HG03432 (cell line): ENCODE results near the gene WIF1.

Experiments used
- ATAC-seq: cut with Tn5 transposase; IDR thresholded peaks from one replicate; pipeline ENCODE4 v1.9.1; 2021; ENCODE audit warnings: mild to moderate bottlenecking, moderate library complexity; ENCODE audit not compliant: unreplicated experiment

Gene WIF1

DNA sequence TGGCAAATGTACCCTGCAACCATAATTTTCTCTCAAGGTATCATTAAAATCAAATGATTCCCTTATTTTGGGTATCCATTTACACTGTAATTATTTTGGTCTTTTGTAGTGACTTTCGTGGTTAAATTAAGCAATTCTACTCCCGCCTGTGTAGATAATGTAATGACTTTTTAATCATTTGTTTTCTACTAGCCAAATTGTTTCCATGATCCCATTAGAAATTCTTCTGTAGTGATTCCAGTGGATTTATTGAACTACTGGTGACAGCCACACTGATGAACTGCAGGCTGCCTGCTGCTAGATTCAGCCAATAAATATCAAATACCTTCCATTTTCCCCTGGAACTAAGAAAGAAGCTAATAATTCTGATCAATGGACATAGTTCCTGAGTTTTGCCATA is 96.0 kb downstream of the WIF1 start:
- ATAC-seq: no peak

DNA sequence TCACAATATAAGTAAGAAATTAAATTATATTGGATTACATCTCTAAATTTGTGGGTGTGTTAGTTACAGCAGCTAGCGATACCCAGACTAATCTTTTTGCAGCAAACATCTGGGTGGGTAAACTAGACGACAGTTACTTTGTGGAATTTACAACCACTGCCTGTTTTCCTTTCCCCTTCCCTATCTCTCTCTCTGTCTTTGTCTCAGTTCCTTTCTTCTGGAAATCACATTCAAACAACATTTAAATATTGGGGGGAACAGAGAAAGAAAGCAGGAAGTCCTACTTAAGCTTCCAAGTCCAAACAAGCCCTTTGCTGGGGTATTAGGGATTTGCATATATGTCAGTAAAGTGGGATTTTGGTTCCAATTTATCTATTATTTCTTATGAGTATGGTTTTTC is 97.6 kb downstream of the WIF1 start:
- ATAC-seq: no peak

DNA sequence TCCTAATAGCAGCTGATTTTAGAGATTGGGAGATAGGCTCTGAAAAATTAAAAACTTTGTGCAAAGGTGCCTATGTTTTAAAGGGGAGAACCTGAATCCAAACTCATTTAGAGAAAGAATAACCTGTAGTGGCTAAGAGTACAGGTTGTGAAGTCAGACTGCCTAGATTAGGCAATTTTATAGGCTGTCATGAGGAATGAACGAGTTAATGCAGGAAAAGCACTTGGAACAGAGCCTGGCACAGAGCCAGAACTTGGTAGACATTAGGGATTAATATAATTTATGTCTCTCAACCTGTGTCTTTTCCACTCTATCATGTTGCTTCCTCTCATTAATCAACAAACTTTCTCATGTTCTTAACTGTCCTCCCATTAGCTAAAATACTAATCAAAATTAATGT is 98.1 kb downstream of the WIF1 start:
- ATAC-seq: no peak

DNA sequence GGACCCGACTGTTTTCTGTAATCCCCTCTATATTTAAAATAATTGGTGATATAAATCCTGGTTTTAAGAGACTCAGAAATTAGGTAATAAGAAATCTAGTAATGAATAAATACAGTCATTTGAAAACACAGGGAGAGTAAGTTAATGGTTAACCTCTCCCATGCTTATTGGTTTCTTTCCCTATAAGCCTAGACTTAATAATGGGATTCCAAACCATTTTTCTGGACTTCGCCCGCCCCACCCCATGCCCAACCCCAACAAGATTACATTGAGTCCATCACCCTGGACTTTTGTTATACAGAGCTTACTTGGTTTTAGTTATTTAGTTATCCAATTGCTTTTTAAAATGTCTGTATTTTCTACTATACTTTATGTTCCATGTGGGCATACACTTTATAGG is 98.7 kb downstream of the WIF1 start:
- ATAC-seq: no peak

DNA sequence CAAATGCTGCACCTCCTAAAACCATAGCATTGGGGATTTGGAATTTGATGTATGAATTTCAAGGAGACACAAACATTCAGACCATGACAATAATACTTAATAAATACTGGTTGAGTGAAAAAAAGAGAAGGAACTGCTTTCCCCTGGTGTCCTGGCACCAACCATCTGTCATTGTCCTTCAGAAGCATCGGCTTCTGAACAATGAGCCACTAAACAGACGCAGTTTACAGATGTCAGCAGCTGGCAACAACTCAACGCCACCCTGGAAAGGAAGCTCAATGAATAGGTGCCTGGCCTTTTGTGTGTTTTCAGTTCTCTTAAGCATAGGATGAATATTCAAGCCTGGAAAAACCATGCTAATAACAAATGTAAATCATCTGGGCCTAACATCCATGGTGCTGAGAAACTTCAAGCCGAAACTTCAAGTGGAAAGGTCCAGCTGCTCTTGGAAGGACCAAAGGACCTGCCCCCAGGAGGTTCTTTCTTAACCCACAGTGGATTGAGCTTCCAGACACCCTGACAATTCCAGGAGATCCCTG is 101.3 kb downstream of the WIF1 start:
- no peak for ATAC-seq

- ATAC-seq: no peak
Measured at GRCh38 chr12:65016881-65017650, 104.0 kb downstream of the WIF1 start.

DNA sequence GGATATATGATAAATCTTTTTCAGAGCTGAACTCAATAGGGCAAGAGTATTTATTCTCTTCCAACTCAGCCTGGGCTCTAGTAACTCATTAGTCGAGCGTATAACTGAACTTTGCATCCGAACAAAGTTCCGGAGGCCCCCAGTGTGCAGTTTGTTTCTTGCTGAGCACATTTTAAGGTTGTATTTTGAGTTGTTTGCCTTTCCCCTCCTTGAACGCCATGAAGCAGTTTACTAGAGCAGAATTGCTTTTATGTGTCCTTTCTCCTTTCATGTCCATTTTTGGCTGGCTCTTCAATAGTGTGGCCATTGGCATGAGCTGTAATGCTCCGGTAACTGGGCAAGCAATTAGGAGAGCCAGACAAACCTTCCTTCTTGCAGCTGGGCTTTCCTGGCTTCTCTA is 105.3 kb downstream of the WIF1 start:
- no peak for ATAC-seq

DNA sequence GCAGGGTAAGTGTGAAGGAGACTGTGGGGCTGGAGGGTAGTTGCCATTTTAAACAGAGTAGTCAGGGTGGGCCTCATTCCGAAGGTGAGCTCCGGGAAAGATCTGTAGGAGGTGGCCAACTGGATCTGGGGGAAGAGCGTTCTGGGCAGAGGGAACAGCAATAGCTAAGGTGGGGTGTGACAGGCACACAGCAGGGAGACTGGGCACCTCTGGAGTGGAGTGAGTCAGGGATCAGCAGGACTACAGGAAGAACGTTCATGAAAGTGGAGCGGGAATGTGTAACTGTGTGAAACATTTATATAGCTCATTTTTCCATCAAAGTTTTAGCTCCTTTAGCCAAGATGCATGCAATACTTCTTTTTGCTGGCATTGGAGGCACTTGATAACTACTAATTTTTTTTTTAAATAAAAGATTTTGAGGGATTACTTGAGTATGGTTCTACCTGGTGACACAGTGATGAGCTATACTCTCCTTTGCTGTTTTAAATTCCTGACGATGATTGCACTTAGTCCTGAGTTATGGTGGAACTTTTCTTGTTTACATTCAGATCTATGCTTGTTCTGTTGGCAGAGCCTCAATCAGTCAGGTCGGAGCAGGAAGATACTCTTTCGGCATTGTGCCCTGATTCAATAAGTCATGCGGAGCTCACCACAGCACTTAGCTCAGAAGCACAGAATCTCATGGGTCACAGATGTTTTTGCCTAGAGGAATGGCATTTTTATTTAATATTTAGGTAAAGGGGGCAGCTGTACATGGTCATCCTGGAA is 106.4 kb downstream of the WIF1 start:
- ATAC-seq: no peak

DNA sequence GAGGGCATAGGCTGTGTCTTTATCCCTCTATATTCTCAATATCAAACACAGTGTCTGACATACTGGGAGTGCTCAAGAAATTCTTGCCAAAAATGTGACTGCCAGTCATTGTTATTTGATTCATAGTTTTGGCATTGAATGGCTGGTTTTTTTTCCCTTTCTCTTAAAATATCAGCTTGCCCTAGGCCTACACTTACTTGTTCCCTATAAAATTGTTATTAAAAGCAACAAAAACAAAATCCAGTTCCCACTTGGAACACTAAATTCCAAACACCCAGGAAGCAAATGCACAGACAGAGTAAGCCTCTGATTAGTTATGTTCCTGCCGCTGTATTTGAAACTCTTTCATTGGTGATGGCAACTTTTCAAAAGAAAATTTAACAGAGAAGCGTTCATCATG is 110.7 kb downstream of the WIF1 start:
- no peak for ATAC-seq

- ATAC-seq: no peak
Measured at GRCh38 chr12:65005716-65006115, 115.4 kb downstream of the WIF1 start.

GRCh38 chr12:65004270-65004669 is 116.8 kb downstream of the WIF1 start:
- ATAC-seq: no peak
